Aortic smooth muscle cell (primary cell): ENCODE measurements around the gene CERS4. TPM values are rescaled to one million over a fixed set of nuclear protein-coding genes. Genes with fewer than 3 reads are reported as not detected.

Experiments used
- total RNA-seq: library from RNA; depleted of rRNA; stranded (reverse); fragments of >200 nt; gene quantifications from 2 replicates; pipeline ENCODE4 v1.2.3, GENCODE V29; 2014

CERS4 gene, protein sequence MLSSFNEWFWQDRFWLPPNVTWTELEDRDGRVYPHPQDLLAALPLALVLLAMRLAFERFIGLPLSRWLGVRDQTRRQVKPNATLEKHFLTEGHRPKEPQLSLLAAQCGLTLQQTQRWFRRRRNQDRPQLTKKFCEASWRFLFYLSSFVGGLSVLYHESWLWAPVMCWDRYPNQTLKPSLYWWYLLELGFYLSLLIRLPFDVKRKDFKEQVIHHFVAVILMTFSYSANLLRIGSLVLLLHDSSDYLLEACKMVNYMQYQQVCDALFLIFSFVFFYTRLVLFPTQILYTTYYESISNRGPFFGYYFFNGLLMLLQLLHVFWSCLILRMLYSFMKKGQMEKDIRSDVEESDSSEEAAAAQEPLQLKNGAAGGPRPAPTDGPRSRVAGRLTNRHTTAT
- 4.1 and 6.0 TPM in 2 replicates for total RNA-seq

DNA sequence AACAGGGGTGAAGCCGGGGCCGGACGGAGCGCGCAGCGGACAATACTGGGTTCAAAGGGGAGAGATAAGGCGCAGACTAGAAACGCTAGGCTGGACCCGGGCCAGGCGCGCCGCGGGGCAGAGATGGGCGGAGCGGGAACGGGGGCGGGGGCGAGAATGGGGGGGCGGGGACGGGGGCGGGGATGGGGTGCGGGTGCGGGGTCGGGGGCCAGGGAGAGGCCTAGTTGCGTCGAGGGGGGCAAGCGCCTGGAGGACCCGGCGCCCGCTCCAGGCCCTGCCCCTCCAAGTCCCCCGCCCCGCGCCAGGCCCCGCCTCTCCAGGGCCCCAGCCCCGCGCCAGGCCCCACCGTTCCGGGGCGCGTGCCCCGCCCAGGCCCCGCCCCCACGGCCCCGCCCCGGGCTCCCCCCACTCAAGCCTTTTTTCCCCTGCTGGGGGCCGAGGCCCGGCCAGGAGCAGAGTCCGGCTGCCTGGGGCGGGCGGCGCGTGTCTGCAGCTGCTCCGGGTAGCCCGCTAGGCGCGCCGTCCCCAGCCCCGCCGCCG is at the start of gene CERS4:
TSS of gene CERS4 (plus strand) at position 449 of the 540 bp plus-strand sequence. CDS start 41,707 bp downstream, outside the sequence.

DNA sequence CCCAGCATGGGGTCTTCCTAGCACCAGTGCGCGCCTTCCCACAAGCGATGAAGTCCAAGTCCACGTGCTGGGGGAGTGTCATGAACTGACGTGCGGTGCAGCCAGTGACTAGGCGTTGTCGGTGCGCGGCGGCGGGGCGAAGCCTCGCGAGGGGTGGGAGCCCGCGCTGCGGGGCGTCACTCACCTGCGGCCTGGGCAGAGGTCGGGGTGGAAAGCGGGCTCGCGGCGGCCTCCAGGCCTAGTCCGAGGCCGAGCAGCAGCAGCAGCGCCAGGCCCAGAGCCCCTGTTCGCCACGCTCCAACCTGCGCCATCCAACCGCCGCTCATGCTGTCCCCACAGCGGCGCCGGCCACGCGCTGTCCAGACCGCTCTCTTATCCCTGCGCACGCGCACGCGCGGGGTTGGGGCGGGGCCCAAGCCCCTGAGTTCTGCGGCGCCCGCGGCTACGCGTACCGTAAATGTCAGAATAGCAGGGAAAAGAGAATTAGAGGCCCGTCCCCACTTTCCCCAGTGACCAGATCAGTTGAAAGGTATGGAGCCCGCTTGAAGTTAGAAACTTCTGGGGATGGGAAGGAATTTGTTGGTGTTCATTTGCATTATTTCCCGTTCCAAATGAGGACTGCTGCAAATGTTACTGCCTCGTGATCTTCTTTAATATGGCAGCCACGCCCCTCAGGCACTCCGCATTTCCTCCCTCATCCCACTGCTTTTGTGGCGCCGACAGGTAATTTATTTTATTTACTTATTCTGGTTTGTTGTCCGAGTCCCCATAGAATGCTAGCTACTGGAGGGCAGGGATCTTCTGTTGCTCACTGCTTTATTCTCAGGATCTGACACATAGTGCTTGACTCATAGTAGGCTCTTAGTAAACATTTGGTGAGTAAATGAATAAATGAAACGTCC is 99.0 kb downstream of the CERS4 start, which contains the start of gene CD320:
TSS of gene CD320 (minus strand) at position 394 of the 902 bp plus-strand sequence. CDS start at position 326, 68 bp downstream.

Other genes with a start within 250 kb of the CERS4 start
- 30.0 and 39.6 TPM in 2 replicates for gene ELAVL1, start 203.7 kb upstream of the CERS4 start, total RNA-seq
- not detected in 2 replicates for gene CCL25, start 156.6 kb upstream of the CERS4 start, total RNA-seq
- gene FBN3, start 59.8 kb upstream of the CERS4 start, total RNA-seq, result not detected in 2 replicates
- gene CD320, start 99.0 kb downstream of the CERS4 start, total RNA-seq, result 17.4 and 23.8 TPM in 2 replicates
- 28.9 and 36.7 TPM in 2 replicates for gene NDUFA7, start 112.0 kb downstream of the CERS4 start, total RNA-seq
- 575 and 694 TPM in 2 replicates for gene RPS28, start 112.1 kb downstream of the CERS4 start, total RNA-seq
- 0.44 and 0.53 TPM in 2 replicates for gene KANK3, start 133.9 kb downstream of the CERS4 start, total RNA-seq
- 1.2 and 1.7 TPM in 2 replicates for gene ANGPTL4, start 154.8 kb downstream of the CERS4 start, total RNA-seq
- gene RAB11B, start 181.0 kb downstream of the CERS4 start, total RNA-seq, result 63.0 and 81.0 TPM in 2 replicates
- gene MARCHF2, start 203.9 kb downstream of the CERS4 start, total RNA-seq, result 87.9 and 103 TPM in 2 replicates
- 53.4 and 58.2 TPM in 2 replicates for gene HNRNPM, start 235.6 kb downstream of the CERS4 start, total RNA-seq